HuH-7 (cell line): ENCODE results near the gene NTN5.

ENCODE experiments used
- DNase-seq: peaks from one replicate; pipeline ENCODE4 v3.0.0; 2011; ENCODE audit warnings: low spot score

NTN5 gene

DNA sequence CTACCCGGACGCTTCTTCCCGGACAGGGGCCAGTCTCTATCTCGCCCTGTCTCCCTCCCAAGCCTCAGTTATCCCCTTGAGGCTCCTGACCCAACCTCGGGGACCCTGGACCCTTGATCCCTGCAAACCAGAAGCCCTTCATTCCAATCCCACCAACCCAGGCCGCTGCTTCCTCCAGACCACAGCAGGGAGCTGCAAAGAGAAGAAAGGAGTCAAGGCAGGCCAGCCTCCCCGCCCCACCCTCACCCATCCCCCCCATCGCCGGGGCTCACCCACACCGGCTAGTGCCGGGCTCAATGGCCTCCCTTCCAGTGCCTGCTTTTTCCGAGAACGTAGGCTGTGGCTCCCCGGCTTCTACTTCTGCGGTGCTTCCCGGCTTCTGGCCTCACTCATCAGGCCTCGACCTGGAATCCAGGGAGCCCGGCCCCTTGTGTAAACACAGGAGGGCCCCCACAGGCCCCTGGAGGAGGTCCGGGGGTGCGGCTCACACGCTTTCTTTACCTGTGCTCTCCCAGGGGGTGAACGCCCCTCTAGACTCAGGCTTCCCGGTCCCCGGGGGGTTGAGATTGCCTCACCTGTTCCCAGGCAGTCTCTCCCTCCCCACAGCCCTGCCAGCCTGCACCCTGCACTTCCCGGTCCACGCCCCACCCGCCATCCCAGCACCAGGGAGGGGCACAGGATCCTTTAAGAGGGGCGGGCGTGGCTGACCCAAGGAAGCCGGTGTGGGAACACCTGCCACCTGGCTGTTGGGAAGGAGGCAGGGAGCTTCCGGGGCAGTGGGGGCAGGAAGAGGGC, 58.2 kb downstream of the NTN5 start, which contains the start of gene FAM83E:
FAM83E (minus strand) TSS at position 641 of the 795 bp plus-strand sequence. CDS start 1,704 bp downstream, outside the sequence.
- peak; percentile 59 for DNase-seq

DNA sequence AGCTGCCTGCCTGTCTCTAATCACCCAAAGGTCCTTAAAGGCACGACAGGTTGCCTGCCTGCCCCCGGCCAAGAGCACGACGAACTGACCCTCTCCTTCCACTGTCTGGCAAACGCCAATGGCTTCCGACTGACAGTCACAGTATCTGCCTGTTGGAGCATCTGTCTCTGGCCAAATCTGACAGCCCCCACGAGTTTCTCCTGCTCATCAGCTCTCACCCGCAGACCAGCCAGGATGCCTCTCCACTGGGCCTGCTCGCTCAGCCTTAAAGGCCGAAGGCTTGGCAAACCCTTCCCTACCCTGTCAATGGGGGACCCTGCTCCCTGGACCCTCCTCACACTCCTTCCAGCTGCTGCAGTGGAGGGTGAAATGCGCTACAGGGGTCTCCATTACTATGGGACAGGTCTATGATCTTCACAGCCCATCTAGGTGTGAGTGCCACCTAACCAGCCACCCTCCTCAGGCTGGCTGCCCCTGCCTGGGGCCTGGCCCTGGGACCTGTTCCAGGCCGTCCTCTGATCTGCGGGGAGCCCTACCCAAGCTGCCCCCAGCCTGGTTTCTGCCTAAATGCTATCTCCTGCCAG, 58.9 kb downstream of the NTN5 start:
- DNase-seq = peak; percentile 47

DNA sequence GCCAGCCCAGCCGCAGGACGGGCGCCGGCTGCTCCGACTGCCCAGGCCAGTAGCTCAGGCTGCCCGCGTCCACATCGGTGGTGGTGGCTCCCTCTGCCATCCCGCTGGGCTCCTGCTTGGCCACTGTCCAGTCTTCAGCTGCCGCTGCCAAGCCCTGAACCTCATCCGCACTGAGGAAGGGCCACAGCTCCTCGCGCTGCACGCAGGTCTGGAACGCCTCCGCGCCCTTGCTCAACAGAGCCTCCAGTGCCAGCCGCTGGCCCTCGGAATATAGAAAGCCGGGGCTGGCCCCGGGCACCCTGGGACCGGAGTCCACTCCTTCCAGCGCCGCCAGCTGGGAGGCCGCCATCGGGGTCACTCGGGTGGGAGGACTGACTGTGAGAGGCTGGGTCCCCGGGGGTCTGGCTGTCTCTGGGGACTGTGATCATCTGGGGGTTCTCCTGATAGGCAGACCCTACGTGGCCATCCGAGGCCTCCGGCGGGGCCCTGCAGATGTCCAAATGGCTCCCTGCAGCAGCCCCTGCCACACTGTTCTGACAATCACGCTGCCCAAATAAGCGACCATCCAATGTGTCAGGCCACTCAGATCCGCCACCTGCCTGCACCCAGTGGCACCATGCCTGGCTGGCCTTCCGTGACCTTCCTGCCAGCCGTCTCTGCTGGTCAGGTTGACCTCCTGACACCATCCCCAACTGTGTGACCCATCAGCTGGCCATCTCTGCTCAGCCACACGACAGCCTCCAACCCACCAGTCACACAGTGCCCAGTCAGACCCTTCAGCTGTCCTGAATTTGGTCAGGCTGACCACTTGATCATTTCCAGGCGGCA, 59.6 kb downstream of the NTN5 start:
- DNase-seq = no peak

DNA sequence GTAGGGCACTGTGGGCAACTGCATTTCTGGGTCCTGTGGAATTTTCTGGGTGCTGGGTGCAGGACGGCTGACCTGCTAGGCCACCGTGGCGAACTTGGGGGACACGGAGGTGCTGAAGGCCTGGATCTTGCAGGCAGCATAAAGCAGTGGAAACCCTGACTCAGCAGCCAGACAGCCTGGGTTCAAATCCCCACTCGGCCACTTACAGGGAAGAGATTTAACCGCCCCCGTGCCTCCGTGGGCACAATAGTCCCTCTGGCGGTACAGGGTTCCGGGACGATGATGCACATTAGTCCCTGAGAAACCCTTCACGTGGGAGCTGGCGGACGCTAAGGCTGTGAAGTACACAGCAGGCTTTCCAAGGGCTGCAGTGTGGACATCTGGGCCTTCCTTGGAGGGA, 60.9 kb downstream of the NTN5 start:
- DNase-seq = no peak
